Liver (tissue), 9 donors: ENCODE results near the gene YY1. TPM values are rescaled to one million over a fixed set of nuclear protein-coding genes. Genes with fewer than 3 reads are reported as not detected.

Experiments
- DNase-seq: peaks from one replicate; pipeline ENCODE4 v3.0.0-alpha.2; 2017; ENCODE audit warnings: low spot score
- H3K27ac ChIP-seq, 2 donors: one replicate each; pipeline ENCODE4 v1.7.0; 2013; ENCODE audit warnings: inconsistent platforms in 2 of 2, low read length in 2 of 2, control low read depth in 1 of 2, low read depth in 1 of 2, mild to moderate bottlenecking in 1 of 2
- H3K27me3 ChIP-seq, 4 donors: one replicate each; pipeline versions ENCODE4 v1.6.1 to v1.7.0; 2013; ENCODE audit warnings: low read length in 3 of 4, inconsistent platforms in 1 of 4, mild to moderate bottlenecking in 1 of 4, moderate library complexity in 1 of 4; ENCODE audit not compliant: control insufficient read depth in 4 of 4, insufficient read depth in 4 of 4
- H3K36me3 ChIP-seq, 4 donors: one replicate each; pipeline versions ENCODE4 v1.6.1 to v1.7.0; 2013; ENCODE audit warnings: low read length in 3 of 4, mild to moderate bottlenecking in 3 of 4, low read depth in 1 of 4, moderate library complexity in 1 of 4; ENCODE audit not compliant: control insufficient read depth in 4 of 4, insufficient read depth in 3 of 4
- H3K4me1 ChIP-seq, 4 donors: one replicate each; pipeline versions ENCODE4 v1.6.1 to v1.7.0; 2013; ENCODE audit warnings: low read length in 3 of 4, mild to moderate bottlenecking in 3 of 4, moderate library complexity in 1 of 4; ENCODE audit not compliant: control insufficient read depth in 4 of 4, insufficient read depth in 4 of 4
- H3K4me3 ChIP-seq, 3 donors: one replicate each; pipeline versions ENCODE4 v1.6.1 to v1.7.0; 2013; ENCODE audit warnings: low read length in 3 of 3, control low read depth in 1 of 3, low read depth in 1 of 3, mild to moderate bottlenecking in 1 of 3
- H3K9ac ChIP-seq, 2 donors: one replicate each; pipeline ENCODE4 v1.7.0; 2013; ENCODE audit warnings: low read length in 2 of 2, mild to moderate bottlenecking in 2 of 2, moderate library complexity in 2 of 2, control low read depth in 1 of 2, low read depth in 1 of 2
- H3K9me3 ChIP-seq, 4 donors: one replicate each; pipeline versions ENCODE4 v1.6.1 to v1.7.0; 2013; ENCODE audit warnings: low read length in 3 of 4; ENCODE audit not compliant: control insufficient read depth in 4 of 4
- ATF3 ChIP-seq: IDR thresholded peaks from 2 replicates; pipeline ENCODE4 v1.6.1; 2016; ENCODE audit warnings: antibody characterized with exemption
- CTCF ChIP-seq: fragments of 150-350 bp; IDR thresholded peaks from 2 replicates; pipeline ENCODE4 v1.5.1; 2017; ENCODE audit warnings: improper control_type of control experiment, low read depth, low read length; ENCODE audit not compliant: missing input control
- EGR1 ChIP-seq, 2 donors: IDR thresholded peaks; 2 replicates each; pipeline ENCODE4 v1.6.1; 2016 to 2018; ENCODE audit warnings: antibody characterized with exemption in 2 of 2, low read depth in 2 of 2
- FOXA1 ChIP-seq: IDR thresholded peaks from 2 replicates; pipeline ENCODE4 v1.6.1; 2016; ENCODE audit warnings: antibody characterized with exemption
- FOXA2 ChIP-seq: IDR thresholded peaks from 2 replicates; pipeline ENCODE4 v1.6.1; 2016; ENCODE audit warnings: antibody characterized with exemption
- GABPA ChIP-seq, 2 donors: IDR thresholded peaks in 1 of 2; conservative IDR thresholded peaks in 1 of 2; 2 replicates each; pipeline ENCODE4 v1.6.1; 2016; ENCODE audit warnings: antibody characterized with exemption in 2 of 2, mild to moderate bottlenecking in 1 of 2, moderate library complexity in 1 of 2
- HNF4A ChIP-seq, 2 donors: conservative IDR thresholded peaks; 2 replicates each; pipeline ENCODE4 v1.6.1; 2016; ENCODE audit warnings: antibody characterized with exemption in 2 of 2, mild to moderate bottlenecking in 2 of 2
- HNF4G ChIP-seq: IDR thresholded peaks from 2 replicates; pipeline ENCODE4 v1.6.1; 2016; ENCODE audit warnings: antibody characterized with exemption
- JUND ChIP-seq, 2 donors: IDR thresholded peaks; 2 replicates each; pipeline ENCODE4 v1.6.1; 2016; ENCODE audit warnings: antibody characterized with exemption in 2 of 2
- MAX ChIP-seq: IDR thresholded peaks from 2 replicates; pipeline ENCODE4 v1.6.1; 2016; ENCODE audit warnings: antibody characterized with exemption
- NR2F2 ChIP-seq: IDR thresholded peaks from 2 replicates; pipeline ENCODE4 v1.6.1; 2016; ENCODE audit warnings: antibody characterized with exemption
- RAD21 ChIP-seq, 2 donors: IDR thresholded peaks; 2 replicates each; pipeline ENCODE4 v1.6.1; 2016; ENCODE audit warnings: antibody characterized with exemption in 2 of 2, mild to moderate bottlenecking in 2 of 2
- REST ChIP-seq: IDR thresholded peaks from 2 replicates; pipeline ENCODE4 v1.6.1; 2016; ENCODE audit warnings: antibody characterized with exemption, mild to moderate bottlenecking
- RXRA ChIP-seq, 2 donors: IDR thresholded peaks; 2 replicates each; pipeline ENCODE4 v1.6.1; 2017 to 2018; ENCODE audit warnings: antibody characterized with exemption in 2 of 2, mild to moderate bottlenecking in 1 of 2
- SP1 ChIP-seq: IDR thresholded peaks from 2 replicates; pipeline ENCODE4 v1.6.1; 2018; ENCODE audit warnings: antibody characterized with exemption, mild to moderate bottlenecking
- TAF1 ChIP-seq: conservative IDR thresholded peaks from 2 replicates; pipeline ENCODE4 v1.6.1; 2016; ENCODE audit warnings: antibody characterized with exemption, mild to moderate bottlenecking
- YY1 ChIP-seq: IDR thresholded peaks from 2 replicates; pipeline ENCODE4 v1.6.1; 2016; ENCODE audit warnings: antibody characterized with exemption, mild to moderate bottlenecking
- ZBTB33 ChIP-seq: IDR thresholded peaks from 2 replicates; pipeline ENCODE4 v1.6.1; 2016; ENCODE audit warnings: antibody characterized with exemption
- WGBS: extraction: QIAGEN DNeasy Blood & Tissue Kit; methylation state at CpG from one replicate; pipeline ENCODE4 v1.1.7; 2013; 5-methylcytosine and 5-hydroxymethylcytosine counted together
- polyA plus RNA-seq, 2 donors: library from polyadenylated mRNA; stranded (reverse) in 1 of 2; unstranded in 1 of 2; fragments of 200-250 nt in 1 of 2; fragments of >200 nt in 1 of 2; fragmentation: Nextera tagmentation in 1 of 2; extraction: Ambion mirVana in 1 of 2; gene quantifications; one replicate each; pipeline versions ENCODE4 v1.2.1 to v1.2.3, GENCODE V29; 2013 to 2015
- total RNA-seq, 2 donors: library from RNA; depleted of rRNA; stranded (reverse); fragments of >200 nt; gene quantifications; one replicate each; pipeline ENCODE4 v1.2.3, GENCODE V29; 2014
- donor health status: healthy.
- donor health status: healthy.
- donor health status: healthy.
- donor health status: healthy.
- donor health status: healthy.

YY1 gene
- total and polyA plus RNA-seq, 4 donors: 15.8 to 37.4 (median 28.8) TPM

GRCh38 chr14:100283984-100284881, 45.3 kb downstream of the YY1 start:
- DNase-seq: no peak
- TF ChIP-seq YY1: no peak
- TF ChIP-seq CTCF: no peak
- TF ChIP-seq RAD21 (IDR thresholded peaks at IDR 0.05): no peak
- TF ChIP-seq JUND (IDR thresholded peaks at IDR 0.05): no peak
- no peak for TF ChIP-seq EGR1 (IDR thresholded peaks at IDR 0.05; ENCODE audit: low read depth in 2 of 2)
- TF ChIP-seq ZBTB33: no peak
- TF ChIP-seq GABPA (IDR thresholded peaks at IDR 0.05 in 1 of 2, conservative IDR thresholded peaks at IDR 0.05 in 1 of 2): no peak
- TF ChIP-seq RXRA (IDR thresholded peaks at IDR 0.05): no peak
- no peak for TF ChIP-seq HNF4A (conservative IDR thresholded peaks at IDR 0.05)
- no peak for TF ChIP-seq SP1
- no peak for TF ChIP-seq MAX
- no peak for TF ChIP-seq FOXA2
- no peak for TF ChIP-seq REST
- TF ChIP-seq NR2F2: no peak
- no peak for TF ChIP-seq ATF3
- TF ChIP-seq TAF1: no peak
- TF ChIP-seq FOXA1: no peak
- TF ChIP-seq HNF4G: no peak
- Histone ChIP-seq H3K4me1 (peaks cover 0 to 17% (median 10%) of the 10 kb centered on the region in 4 donors), H3K9me3 (no peaks in the 10 kb centered on the region), H3K27ac (no peak overlapping the region), H3K4me3 (no peak overlapping the region), H3K36me3 (peaks cover 0 to 2% (median 0%) of the 10 kb centered on the region in 4 donors), H3K27me3 (no peaks in the 10 kb centered on the region), H3K9ac (no peak overlapping the region)
- 71% methylated on average over 26 of the region's 26 CpGs for WGBS
